ENCODE results near the gene CHD9NB.

DNA sequence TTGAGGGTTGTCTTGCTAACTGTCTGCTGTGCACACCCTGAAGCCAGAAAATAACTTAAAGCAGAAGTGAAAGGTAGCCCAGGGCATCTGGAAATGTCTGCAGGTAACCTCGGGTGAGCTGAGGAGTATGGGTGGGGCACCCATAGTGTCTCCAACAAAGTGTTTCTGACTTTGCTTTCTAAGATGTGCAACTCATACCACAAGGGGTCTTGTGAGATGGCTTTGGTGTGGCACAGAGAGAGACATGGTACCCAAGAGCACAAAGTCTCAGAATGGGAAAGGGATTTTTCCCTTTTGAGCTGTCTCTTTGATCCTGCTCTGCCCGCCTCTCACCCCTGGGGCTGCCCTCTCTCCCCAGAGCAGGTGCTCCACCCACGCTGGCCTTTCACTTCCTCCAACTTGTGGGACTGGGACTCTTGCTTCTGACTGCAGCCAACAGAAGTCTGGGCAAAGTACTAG is 9.0 kb upstream of the CHD9NB start:
- TF ChIP-seq CTCF (IDR thresholded peaks at IDR 0.05) (peak in 1 of 6 experiments; percentile 0), POLR2A (IDR thresholded peaks at IDR 0.05) (no peak)
